ENCODE measurements around the gene IGHMBP2. TPM values are rescaled to one million over a fixed set of nuclear protein-coding genes. Genes with fewer than 3 reads are reported as not detected.
"Not testable (repeated sequence)": the region's sequence is repeated elsewhere in the genome, so short reads cannot be mapped to it uniquely, and the experiment has no call there.

The IGHMBP2 gene
- total RNA-seq, 1 donor from 2014 or later, result 8.7 TPM

DNA sequence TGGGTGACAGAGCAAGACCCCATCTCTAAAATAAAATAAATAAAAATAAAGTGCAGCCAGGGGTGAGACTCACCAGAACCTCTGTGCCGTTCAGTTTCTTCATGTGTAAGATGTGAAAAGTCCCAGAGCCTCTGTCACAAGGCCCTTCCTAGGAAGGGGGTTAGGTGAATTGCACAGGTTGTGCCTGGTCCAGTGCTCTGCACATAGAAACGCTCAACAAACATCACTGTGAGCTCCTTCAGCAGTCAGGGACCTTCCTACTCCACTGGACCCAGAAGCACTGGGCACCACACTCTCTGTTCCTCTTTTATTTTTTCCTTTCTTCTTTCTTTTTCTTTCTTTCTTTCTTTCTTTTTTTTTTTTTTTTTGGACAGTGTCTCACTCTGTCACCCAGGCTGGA lies 22.4 kb upstream of the IGHMBP2 start:
- no peak for DNase-seq (ENCODE audit: low read depth)
- Histone ChIP-seq H3K4me3 (ENCODE audit: low read depth, low read length) (no peak overlapping the region), H3K36me3 (ENCODE audit: control insufficient read depth, insufficient read depth, low read length) (no peaks in the 10 kb centered on the region), H3K27me3 (ENCODE audit: control insufficient read depth, insufficient read depth, low read length) (no peaks in the 10 kb centered on the region)
- FAIRE-seq, result no peak
- TF ChIP-seq, protein P1, sequence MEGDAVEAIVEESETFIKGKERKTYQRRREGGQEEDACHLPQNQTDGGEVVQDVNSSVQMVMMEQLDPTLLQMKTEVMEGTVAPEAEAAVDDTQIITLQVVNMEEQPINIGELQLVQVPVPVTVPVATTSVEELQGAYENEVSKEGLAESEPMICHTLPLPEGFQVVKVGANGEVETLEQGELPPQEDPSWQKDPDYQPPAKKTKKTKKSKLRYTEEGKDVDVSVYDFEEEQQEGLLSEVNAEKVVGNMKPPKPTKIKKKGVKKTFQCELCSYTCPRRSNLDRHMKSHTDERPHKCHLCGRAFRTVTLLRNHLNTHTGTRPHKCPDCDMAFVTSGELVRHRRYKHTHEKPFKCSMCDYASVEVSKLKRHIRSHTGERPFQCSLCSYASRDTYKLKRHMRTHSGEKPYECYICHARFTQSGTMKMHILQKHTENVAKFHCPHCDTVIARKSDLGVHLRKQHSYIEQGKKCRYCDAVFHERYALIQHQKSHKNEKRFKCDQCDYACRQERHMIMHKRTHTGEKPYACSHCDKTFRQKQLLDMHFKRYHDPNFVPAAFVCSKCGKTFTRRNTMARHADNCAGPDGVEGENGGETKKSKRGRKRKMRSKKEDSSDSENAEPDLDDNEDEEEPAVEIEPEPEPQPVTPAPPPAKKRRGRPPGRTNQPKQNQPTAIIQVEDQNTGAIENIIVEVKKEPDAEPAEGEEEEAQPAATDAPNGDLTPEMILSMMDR (IDR thresholded peaks at IDR 0.05; ENCODE audit: insufficient read depth, low read length, severe bottlenecking), result no peak

DNA sequence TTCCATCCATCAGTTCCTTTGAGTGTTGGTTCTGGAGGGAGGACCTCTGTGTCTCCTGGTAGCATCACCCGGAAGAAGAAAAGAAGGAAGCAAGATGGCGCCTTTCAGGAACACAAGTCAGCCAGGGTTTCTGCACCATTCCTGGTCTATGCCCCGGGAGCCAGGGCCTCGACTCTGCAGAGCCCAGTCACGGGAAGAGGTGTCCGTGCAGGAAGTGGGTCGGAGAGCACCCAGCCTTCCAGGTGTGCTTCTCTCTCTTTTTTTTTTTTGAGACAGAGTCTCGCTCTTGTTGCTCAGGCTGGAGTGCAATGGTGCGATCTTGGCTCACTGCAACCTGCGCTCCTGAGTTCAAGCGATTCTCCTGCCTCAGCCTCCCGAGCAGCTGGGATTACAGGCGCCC lies 21.3 kb upstream of the IGHMBP2 start:
- DNase-seq (ENCODE audit: low read depth), result no peak
- Histone ChIP-seq H3K4me3 (ENCODE audit: low read depth, low read length) (no peak overlapping the region), H3K36me3 (ENCODE audit: control insufficient read depth, insufficient read depth, low read length) (no peaks in the 10 kb centered on the region), H3K27me3 (ENCODE audit: control insufficient read depth, insufficient read depth, low read length) (no peaks in the 10 kb centered on the region)
- TF ChIP-seq, protein P1 (IDR thresholded peaks at IDR 0.05; ENCODE audit: insufficient read depth, low read length, severe bottlenecking), result no peak
- no peak for FAIRE-seq

DNA sequence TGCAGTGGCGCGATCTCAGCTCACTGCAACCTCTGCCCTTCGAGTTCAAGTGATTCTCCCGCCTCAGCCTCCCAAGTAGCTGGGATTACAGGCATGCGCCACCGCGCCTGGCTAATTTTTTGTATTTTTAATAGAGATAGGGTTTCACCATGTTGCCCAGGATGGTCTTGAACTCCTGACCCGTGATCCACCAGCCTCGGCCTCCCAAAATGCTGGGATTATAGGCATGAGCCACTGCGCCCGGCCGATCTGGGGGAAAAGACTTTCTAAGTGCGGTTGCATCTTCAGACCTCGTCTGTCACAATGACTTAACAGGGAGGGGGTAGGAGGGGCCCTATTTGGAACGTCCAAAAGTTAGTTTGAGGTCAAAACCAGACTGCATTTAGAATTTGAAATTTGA lies 18.9 kb upstream of the IGHMBP2 start:
- H3K36me3 ChIP-seq (ENCODE audit: control insufficient read depth, insufficient read depth, low read length); DNase-seq (ENCODE audit: low read depth); H3K4me3 ChIP-seq (ENCODE audit: low read depth, low read length); H3K27me3 ChIP-seq (ENCODE audit: control insufficient read depth, insufficient read depth, low read length); FAIRE-seq: not testable (repeated sequence)

DNA sequence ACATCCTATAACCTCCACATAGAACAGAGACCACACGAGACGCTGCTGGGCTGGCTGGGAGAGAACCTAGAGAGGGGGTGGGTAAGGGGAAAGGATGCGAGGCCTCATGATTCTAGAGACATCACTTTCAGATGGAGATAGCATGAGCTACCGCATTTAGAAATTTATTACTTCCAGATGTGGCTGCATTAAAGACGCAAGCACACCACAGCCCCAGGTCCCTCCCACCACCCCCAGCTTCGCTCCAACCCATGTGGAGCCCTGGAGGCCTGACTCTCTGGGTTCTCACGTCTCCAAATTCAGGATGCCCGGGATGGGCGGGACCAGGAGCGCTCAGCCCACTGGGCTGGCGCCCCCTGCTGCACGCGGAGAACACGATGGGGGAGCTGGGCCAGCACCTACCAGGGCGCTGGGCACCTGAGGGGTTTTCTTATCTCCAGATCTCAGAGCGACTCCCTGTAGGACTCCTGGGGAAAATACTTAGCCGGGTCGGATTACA lies 13.7 kb upstream of the IGHMBP2 start:
- DNase-seq (ENCODE audit: low read depth), result no peak
- Histone ChIP-seq H3K36me3 (ENCODE audit: control insufficient read depth, insufficient read depth, low read length) (peaks cover 13% of the 10 kb centered on the region), H3K27me3 (ENCODE audit: control insufficient read depth, insufficient read depth, low read length) (no peaks in the 10 kb centered on the region), H3K4me3 (ENCODE audit: low read depth, low read length) (no peak overlapping the region)
- TF ChIP-seq, protein P1 (IDR thresholded peaks at IDR 0.05; ENCODE audit: insufficient read depth, low read length, severe bottlenecking), result peak; percentile 40
- FAIRE-seq, result no peak

DNA sequence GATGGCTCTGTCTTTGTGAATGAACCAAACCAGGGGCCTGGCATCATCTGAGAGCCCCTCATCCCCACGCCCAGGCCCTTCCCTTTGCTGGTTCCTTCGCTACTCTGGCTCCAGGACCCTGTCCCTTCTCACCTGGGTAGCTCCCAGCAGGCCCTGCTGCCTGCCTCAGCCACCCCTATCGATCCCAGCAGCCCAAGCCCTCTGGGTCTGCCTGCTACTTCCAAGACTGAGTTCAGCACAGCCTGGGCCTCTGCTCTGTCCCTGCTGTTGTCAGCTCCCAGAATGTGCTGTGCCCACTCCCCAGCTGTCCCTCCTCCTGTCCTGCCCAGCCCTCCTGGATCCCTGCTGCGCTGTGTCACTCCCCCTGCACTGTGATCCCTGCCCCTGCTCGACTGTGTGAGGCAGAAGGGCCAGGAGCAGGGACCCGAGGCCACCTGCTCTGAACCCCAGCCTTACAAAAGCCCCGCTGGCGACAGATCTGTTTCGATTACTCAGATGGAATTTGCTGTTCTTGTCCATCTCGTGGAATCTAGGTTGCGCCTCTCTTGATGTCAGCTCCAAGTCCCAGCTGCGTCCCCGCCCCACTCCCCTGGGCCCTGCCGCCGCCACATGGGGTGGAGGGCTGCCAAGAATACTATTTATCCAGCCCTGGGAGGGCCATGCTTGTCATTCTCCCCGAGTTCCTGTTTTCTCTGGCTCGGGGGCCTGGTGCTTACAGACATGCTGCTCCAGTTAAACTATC lies 13.0 kb upstream of the IGHMBP2 start:
- no peak for DNase-seq (ENCODE audit: low read depth)
- peaks cover 15% of the 10 kb centered on the region for H3K36me3 ChIP-seq (ENCODE audit: control insufficient read depth, insufficient read depth, low read length)
- FAIRE-seq, result no peak

DNA sequence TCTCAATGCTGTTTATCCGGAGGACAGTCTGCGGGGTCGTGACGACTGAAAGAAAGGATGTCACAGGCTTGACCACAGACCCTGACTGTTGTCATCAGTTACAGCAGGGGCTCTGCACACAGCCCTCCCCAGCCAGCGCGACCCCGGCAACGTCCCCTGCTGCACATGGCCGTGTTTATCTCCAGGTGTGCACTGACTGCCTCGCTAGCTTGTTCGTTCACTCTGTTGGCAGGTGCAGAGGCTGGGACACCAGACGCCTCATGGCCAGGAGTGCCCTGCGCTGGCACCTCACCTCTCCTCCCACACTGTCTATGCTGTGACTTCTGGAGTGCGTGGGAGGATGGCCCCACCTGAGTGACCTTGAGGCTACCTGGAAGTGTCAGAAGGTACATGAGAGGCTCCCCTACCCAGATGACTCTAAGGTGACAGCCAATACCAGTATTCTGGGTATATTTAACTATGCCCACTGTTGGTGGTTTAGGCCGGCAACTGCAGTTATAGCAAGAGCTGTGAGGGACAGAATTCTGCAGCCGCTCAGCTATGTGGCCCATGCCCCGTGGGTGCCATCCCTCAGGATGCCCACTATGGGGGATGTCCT lies 12.2 kb upstream of the IGHMBP2 start:
- peak; percentile 60 for FAIRE-seq
- H3K27me3 ChIP-seq (ENCODE audit: control insufficient read depth, insufficient read depth, low read length), result no peaks in the 10 kb centered on the region
- no peak for DNase-seq (ENCODE audit: low read depth)
- TF ChIP-seq, protein P1 (IDR thresholded peaks at IDR 0.05; ENCODE audit: insufficient read depth, low read length, severe bottlenecking), result no peak
- peaks cover 18% of the 10 kb centered on the region for H3K36me3 ChIP-seq (ENCODE audit: control insufficient read depth, insufficient read depth, low read length)
- no peak overlapping the region for H3K4me3 ChIP-seq (ENCODE audit: low read depth, low read length)

More for the DNA sequence above, 13.0 kb upstream of the IGHMBP2 start:
- TF ChIP-seq, protein P1 (IDR thresholded peaks at IDR 0.05; ENCODE audit: insufficient read depth, low read length, severe bottlenecking), result no peak
- Histone ChIP-seq H3K4me3 (ENCODE audit: low read depth, low read length) (no peak overlapping the region), H3K27me3 (ENCODE audit: control insufficient read depth, insufficient read depth, low read length) (no peaks in the 10 kb centered on the region)

Measured in bronchial epithelial cell (primary cell).